ENCODE results near the gene INTS15. TPM values are rescaled to one million over a fixed set of nuclear protein-coding genes. Genes with fewer than 3 reads are reported as not detected.

Gene INTS15
- total and polyA plus RNA-seq, 9 of the 15 experiments (the other 6 are each of a cell fraction or from before 2014, with no cell fraction given), result 0.52 to 28.9 (median 11.6) TPM

DNA sequence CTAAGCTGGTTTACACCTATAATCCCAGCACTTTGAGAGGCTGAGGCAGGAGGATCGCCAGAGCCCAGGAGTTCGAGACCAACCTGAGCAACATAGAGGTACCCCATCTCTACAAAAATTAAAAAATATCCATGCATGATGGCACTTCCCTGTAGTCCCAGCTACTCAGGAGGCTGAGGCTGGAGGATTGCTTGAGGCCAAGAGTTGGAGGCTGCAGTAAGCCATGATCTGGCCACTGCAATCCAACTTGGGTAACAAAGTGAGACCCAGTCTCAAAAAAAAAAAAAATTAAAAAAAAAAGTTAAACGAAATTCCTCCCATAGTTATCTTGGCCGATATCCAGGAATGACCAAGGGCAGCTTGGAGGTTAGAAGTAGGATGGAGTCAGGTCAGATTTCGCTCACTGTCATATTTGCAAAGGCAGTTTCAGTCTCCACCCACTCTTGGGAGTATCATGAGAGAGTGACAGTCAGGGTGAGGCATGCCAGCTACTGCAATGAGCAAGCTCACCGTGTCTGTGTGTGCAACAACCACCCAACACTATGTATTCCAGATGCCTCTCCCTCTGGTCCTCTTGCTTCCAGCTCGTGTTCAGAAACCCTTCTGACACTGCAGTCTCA lies 18.6 kb upstream of the INTS15 start:
- Histone ChIP-seq H2AFZ (ENCODE audit: low read depth, low read length) (0 out of 2 replicates have a peak overlapping the region, but pooled peaks have one; percentile 24), H3K4me1 (replicated peaks in 1 of 2; ENCODE audit: control insufficient read depth in 2 of 2, insufficient read depth in 2 of 2, low read length in 2 of 2) (peaks cover 3 to 4% of the 10 kb centered on the region in 2 experiments; a peak in 3 of 5 replicates), H3K9ac (ENCODE audit: insufficient read depth in 1 of 2, low read depth in 2 of 2, low read length in 2 of 2) (peak overlapping the region in 1 of 2 experiments; percentile 61; a peak in 1 of 4 replicates), H3K27me3 (ENCODE audit: control insufficient read depth in 2 of 2, insufficient read depth in 2 of 2, low read length in 2 of 2) (peaks cover 13 to 14% of the 10 kb centered on the region in 2 experiments; a peak in 3 of 5 replicates), H3K9me3 (replicated peaks; ENCODE audit: control insufficient read depth, insufficient read depth, low read depth, low read length) (no peaks in the 10 kb centered on the region), H3K36me3 (ENCODE audit: control insufficient read depth, insufficient read depth, low read length) (no peaks in the 10 kb centered on the region), H3K9me1 (ENCODE audit: control insufficient read depth, insufficient read depth, low read length) (no peaks in the 10 kb centered on the region), H3K27ac (ENCODE audit: extremely low read depth, low read depth, low read length) (no peak overlapping the region; the same call in 2 of the 3 replicates), H3K4me3 (no peak overlapping the region), H3K79me2 (ENCODE audit: control insufficient read depth, insufficient read depth, low read length) (peaks cover 3% of the 10 kb centered on the region; the same call in 2 of the 3 replicates), H4K20me1 (replicated peaks; ENCODE audit: control insufficient read depth, insufficient read depth, low read length) (no peaks in the 10 kb centered on the region), H3K4me2 (ENCODE audit: insufficient read depth, low read length) (no peak overlapping the region)
- ChIA-PET CTCF (ENCODE audit: low intra/inter-chr PET ratio) (interaction anchor here (0.7 kb wide), 1 partner anchor 16 kb away, joined by 4 read pairs; no protein-coding TSS in a partner anchor), POLR2A (interaction anchor here (0.7 kb wide), 1 partner anchor 13 kb away, joined by 5 read pairs; no protein-coding TSS in a partner anchor)
- WGBS (ENCODE audit: insufficient coverage, low coverage, missing lambda C conversion rate), result 10% methylated on average over 7 of the region's 7 CpGs
- no peak; the same call in 2 of the 3 replicates for ATAC-seq
- no TSS peak for BruUV-seq (replicated peaks)
- no peak for FAIRE-seq
- TF ChIP-seq NFIC (IDR thresholded peaks at IDR 0.05) (peak; percentile 57), ZNF12 (CRISPR knock-in tag; IDR thresholded peaks at IDR 0.05) (peak; percentile 91)
- TF ChIP-seq, protein P1, sequence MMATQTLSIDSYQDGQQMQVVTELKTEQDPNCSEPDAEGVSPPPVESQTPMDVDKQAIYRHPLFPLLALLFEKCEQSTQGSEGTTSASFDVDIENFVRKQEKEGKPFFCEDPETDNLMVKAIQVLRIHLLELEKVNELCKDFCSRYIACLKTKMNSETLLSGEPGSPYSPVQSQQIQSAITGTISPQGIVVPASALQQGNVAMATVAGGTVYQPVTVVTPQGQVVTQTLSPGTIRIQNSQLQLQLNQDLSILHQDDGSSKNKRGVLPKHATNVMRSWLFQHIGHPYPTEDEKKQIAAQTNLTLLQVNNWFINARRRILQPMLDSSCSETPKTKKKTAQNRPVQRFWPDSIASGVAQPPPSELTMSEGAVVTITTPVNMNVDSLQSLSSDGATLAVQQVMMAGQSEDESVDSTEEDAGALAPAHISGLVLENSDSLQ (IDR thresholded peaks at IDR 0.05), result peak; percentile 39; the same call in 1 of the 2 replicates
- TF ChIP-seq, protein P2, sequence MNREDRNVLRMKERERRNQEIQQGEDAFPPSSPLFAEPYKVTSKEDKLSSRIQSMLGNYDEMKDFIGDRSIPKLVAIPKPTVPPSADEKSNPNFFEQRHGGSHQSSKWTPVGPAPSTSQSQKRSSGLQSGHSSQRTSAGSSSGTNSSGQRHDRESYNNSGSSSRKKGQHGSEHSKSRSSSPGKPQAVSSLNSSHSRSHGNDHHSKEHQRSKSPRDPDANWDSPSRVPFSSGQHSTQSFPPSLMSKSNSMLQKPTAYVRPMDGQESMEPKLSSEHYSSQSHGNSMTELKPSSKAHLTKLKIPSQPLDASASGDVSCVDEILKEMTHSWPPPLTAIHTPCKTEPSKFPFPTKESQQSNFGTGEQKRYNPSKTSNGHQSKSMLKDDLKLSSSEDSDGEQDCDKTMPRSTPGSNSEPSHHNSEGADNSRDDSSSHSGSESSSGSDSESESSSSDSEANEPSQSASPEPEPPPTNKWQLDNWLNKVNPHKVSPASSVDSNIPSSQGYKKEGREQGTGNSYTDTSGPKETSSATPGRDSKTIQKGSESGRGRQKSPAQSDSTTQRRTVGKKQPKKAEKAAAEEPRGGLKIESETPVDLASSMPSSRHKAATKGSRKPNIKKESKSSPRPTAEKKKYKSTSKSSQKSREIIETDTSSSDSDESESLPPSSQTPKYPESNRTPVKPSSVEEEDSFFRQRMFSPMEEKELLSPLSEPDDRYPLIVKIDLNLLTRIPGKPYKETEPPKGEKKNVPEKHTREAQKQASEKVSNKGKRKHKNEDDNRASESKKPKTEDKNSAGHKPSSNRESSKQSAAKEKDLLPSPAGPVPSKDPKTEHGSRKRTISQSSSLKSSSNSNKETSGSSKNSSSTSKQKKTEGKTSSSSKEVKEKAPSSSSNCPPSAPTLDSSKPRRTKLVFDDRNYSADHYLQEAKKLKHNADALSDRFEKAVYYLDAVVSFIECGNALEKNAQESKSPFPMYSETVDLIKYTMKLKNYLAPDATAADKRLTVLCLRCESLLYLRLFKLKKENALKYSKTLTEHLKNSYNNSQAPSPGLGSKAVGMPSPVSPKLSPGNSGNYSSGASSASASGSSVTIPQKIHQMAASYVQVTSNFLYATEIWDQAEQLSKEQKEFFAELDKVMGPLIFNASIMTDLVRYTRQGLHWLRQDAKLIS (CRISPR knock-in tag; IDR thresholded peaks at IDR 0.05), result no peak
- intact Hi-C loops (cut with micrococcal nuclease) (no loop called here), in situ Hi-C loops (cut with MboI) (no loop called here)
- no peak for DNase-seq (ENCODE audit: extremely low read depth in 1 of 4, low spot score in 3 of 4)

Data from K562 (cell line).